Measurements from ENCODE around the gene PRDM12.

PRDM12 gene

DNA sequence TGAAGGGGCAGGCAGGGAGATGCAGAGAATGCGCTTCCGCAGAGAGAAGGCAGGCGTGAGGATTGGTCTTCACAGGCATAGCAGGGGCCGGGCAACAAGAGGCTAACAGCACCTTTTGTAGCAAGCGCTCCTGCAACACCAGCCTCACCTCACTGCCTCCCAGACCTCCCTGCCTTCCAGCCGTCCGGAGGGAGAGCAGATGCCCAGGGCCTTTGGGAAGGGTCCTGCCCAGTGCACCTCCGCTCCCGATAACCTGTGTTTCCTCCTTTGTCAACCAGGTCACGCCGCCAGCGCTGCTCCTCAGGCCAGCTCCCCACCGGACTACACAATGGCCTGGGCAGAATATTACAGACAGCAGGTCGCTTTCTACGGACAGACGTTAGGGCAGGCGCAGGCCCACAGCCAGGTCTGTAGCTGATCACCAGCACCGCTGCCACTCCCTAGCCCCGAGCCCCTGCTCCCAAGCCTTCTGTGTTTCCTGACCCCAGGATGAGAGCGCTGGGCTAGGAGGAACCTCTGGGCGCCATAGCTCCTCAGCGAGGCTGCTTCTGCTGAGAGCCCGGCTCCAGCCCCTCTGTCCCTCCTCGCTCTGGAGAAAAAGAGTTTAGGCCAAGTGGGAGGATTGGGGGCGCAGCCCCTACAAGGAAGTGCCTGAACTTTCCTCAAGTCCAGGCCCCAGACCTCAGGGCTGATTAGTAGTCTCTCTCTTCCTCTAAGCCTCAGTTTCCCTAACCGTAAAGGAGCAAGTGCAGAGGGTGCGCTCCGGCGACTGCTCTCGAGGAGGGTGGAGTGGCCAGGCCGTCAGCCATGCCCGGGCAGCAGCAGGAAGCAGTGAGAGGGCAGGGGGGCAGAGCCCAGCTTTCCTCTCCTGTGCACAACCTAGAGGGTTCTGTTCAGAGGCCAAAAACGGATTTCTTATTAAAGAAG is 28.4 kb upstream of the PRDM12 start:
- DNase-seq (ENCODE audit: low read depth in 4 of 4, low spot score in 1 of 4), result no peak

DNA sequence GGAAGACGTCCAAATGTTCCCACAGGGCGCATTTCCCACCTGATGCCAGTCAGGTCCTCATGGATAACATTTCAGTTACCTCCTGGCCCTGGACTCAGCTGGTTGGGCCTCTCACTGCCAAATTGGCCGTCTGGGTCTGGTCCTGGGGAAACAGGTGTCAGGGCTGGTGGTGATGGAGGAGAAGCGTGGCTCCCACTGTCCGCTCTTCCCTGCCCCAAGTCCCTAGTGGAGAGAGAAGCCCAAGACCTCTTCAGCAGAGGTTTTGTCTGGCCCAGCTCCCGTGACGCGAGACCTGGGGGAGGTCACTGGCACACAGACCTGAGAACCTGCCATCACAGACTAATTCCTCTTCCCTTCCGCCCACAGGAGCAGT is 27.8 kb upstream of the PRDM12 start:
- no peak for DNase-seq (ENCODE audit: low read depth in 4 of 4, low spot score in 1 of 4)

- no peak for DNase-seq (ENCODE audit: low read depth in 4 of 4, low spot score in 1 of 4)
Measured at GRCh38 chr9:130638284-130639123, 25.9 kb upstream of the PRDM12 start.

- no peak for DNase-seq (ENCODE audit: low read depth in 4 of 4, low spot score in 1 of 4)
Measured at GRCh38 chr9:130639124-130639765, 25.1 kb upstream of the PRDM12 start.

DNA sequence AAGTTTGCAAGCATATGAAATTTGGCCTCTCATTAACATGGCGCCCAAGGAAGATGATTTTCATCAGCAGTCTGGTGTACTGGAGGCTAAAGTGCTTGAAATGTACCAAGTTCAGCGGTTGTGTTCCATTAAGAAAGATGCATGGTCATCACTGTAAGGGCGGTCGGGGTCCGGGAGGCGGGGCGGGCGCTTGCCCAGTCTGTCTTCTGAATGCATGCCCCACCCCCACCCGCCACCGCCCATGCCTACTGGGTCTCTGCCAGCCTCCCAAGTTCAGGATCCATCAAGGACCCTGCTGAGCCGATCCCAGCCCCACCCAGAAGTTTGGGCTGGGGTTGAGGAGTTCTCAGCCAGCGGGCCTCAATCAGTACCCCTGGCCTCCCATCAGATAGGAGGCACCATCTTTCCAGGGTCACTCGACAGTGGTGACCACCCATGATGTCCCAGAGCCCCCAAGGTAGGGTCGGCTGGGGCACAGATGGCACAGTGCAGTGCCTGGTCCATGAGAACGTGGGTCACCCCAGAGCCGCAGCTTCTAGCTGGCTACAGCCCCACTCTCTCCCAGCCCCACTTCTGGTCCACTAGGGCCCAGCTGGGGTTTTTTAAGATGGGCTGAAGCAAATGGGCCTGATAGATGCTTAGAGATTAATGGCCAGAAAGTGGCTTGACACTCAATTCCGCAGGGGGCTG is 24.4 kb upstream of the PRDM12 start:
- no peak for DNase-seq (ENCODE audit: low read depth in 4 of 4, low spot score in 1 of 4)

- no peak for DNase-seq (ENCODE audit: low read depth in 4 of 4, low spot score in 1 of 4)
Measured at GRCh38 chr9:130640681-130641080, 23.7 kb upstream of the PRDM12 start.

- no peak for DNase-seq (ENCODE audit: low read depth in 4 of 4, low spot score in 1 of 4)
Measured at GRCh38 chr9:130642926-130643325, 21.5 kb upstream of the PRDM12 start.

GRCh38 chr9:130651221-130651620 is 13.2 kb upstream of the PRDM12 start:
- DNase-seq (ENCODE audit: low read depth in 4 of 4, low spot score in 1 of 4), result no peak

DNA sequence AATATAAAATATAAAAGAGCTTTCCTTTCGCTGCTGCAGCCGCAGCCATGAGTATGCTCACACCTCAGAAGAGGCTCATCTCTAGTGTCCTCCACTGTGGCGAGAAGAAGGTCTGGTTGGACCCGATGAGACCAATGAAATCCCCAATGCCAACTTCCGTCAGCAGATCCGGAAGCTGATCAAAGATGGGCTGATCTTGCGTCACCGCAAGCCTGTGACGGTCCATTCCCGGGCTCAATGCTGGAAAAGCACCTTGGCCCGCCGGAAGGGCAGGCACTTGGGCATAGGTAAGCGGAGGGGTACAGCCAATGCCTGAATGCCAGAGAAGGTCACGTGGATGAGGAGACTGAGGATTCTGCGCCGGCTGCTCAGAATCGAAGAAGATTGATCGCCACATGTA is 12.6 kb upstream of the PRDM12 start:
- no peak for DNase-seq (ENCODE audit: low read depth in 4 of 4, low spot score in 1 of 4)

DNA sequence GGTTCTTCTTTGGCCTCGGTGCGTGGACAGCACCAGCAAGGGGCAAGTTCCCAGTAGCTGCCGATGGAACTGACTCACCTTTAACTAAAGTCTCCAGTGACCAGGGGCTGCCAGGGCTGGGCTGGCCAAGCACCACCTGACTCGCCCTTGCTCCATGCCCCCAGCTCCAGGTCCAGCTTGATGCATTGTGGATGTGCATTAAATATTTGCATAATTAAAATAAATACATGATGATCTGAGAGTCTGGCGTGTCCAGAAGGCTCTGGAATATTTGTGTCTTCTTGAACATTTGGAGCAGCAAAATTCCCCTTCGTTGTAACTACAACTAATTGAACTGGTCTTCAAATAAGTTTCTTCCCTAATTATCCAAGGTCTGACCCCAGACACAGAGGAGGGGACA is 9.5 kb upstream of the PRDM12 start:
- no peak for DNase-seq (ENCODE audit: low read depth in 4 of 4, low spot score in 1 of 4)

GRCh38 chr9:130658893-130659698 is 5.3 kb upstream of the PRDM12 start:
- no peak for DNase-seq (ENCODE audit: low read depth in 4 of 4, low spot score in 1 of 4)

DNA sequence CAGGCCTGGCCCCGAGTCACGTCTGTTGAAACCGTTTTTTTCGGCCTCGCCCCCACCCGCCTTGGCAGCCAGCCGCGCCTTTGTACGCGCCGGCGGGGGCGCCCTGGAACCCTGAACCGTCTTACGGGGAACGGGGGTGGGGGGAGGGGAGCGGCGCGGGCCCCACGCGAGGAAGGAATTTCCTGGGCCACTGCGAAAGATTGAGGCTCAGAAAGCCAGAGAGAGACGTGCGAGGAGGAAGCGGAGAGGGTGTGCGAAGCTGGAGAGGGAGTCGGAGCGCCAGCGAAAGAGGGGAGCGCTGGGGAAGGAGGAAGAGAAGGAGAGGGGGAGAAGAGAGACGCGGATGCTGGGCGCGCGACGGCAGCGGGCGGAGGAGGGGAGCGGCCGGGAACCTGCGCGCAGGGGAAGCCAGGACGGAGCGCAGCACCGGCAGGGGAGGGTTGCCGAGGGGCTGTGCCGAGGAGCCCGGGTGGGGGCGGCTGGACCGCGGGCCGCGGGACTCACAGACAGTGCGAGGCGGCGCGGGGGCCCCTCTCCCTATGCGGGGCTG is 4.6 kb upstream of the PRDM12 start:
- DNase-seq (ENCODE audit: low read depth in 4 of 4, low spot score in 1 of 4), result no peak

GRCh38 chr9:130660326-130660682 is 4.1 kb upstream of the PRDM12 start:
- DNase-seq (ENCODE audit: low read depth in 4 of 4, low spot score in 1 of 4), result no peak

GRCh38 chr9:130660683-130661450 is 3.5 kb upstream of the PRDM12 start:
- DNase-seq (ENCODE audit: low read depth in 4 of 4, low spot score in 1 of 4), result no peak

DNA sequence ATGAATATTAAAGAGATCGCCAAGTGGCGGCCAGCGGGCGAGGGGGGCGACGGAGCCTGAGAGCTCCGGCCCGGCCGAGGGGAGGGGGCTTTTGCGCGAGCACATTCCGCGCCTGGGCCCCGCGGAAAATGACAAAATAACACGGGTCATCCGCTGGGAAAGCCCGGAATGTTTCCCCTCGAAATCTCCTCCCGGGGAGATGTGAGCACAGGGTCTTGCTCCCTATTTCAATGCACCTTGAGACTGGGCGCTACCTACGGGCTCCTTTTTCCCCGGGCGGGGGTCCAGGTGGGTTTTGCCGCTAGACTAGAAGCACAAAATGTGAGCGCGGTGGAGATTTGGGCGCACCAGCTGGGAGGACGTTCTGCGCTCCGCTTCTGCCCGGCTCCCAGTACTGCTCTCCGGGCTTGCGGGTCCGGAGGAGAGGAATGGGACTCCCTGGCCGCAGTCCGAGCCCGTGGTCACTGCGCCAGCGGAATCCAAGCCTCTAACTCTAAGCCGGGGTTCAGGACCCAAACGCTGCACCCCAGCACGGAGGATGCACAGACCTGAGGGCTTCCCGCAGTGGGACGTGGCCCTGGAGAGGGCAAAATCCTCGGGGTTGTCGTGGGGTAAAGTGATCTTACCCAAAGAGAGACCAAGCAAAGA is 2.8 kb upstream of the PRDM12 start:
- no peak for DNase-seq (ENCODE audit: low read depth in 4 of 4, low spot score in 1 of 4)

GRCh38 chr9:130662099-130662969 is 2.1 kb upstream of the PRDM12 start:
- no peak for DNase-seq (ENCODE audit: low read depth in 4 of 4, low spot score in 1 of 4)

DNA sequence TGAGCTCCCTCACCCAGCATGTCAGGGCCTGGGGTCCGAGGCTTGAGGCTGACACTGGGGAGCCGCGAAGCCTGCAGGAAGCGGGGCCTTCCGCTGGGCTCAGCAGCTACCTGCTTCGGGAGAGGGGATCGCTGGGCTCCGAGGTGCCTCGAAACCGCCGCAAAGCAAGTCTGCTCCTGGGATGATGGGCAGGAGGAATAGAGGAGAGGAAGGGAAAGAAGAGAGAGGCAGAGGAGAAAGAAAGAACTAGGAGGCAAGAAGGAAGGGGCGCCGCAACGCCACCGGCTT is 1.5 kb upstream of the PRDM12 start:
- DNase-seq (ENCODE audit: low read depth in 4 of 4, low spot score in 1 of 4), result no peak

Data from stimulated activated CD4-positive, alpha-beta T cell treated with anti-CD3 and anti-CD28 coated beads, Interleukin-1b, Interleukin-23, amount 100 ng/mL, for 24 hours (primary cell).